ENCODE measurements around the gene FAT2.

Gene FAT2

DNA sequence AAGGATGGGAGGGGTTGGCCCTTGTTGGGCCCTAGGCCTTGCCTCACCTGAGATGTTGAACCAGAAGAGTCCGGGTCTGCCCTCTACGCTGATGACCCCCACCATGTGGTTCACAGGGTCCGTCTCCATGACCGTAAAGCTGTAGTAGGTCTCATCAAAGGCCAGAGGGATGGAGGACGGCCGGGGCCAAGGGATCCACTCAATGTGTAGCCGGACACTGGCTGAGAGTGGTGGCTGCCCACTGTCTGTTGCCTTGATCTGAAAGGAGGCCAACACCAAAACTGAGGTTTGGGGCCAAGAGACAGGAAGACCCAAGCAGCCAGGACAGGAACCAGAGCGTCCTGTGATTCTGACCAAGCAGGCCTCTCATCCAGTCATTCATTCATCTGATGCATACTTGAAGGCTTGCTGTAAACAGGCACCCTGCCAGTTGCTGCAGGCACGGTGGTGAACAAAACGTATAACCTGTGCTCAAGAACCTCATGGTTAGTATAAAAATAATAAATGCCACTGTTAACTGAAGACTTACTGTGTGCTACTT is 37.9 kb downstream of the FAT2 start:
- no peak for DNase-seq

DNA sequence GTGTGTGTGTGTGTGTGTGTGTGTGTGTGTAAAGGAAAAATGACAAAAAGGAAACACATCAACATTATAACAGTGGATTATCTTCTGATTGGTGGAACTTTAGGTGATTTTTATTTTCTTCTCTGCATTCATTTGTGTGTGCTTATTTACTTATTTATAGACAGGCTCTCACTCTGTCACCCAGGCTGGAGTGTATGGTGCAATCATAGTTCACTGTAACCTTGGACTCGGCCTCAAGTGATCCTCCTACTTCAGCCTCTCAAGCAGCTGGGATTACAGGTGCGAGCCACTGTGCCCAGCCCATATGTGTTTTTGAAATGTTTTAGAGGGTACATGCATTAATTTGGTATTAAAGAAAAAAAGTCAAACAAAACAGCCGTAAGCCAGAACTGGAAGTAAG is 39.1 kb downstream of the FAT2 start:
- DNase-seq: no peak

DNA sequence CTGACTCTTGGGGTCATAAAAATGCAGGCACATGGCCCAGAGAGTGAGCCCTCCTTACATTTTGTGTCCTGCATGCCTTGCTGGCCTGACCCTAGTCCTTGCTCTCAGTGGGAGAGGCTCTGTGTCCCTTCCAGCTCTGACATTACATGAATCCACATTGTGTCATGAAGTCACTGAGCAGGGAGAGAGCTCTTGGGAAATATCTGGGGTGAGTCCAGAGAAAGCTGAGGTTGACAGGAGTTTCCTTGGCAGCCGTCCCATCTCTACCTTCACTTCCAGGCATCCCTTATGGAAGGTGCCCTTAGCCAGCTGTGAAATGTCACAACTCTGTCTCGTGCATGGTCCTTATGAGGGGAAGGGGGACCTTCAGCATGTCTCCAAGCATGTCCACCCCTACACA is 41.0 kb downstream of the FAT2 start:
- DNase-seq: no peak

DNA sequence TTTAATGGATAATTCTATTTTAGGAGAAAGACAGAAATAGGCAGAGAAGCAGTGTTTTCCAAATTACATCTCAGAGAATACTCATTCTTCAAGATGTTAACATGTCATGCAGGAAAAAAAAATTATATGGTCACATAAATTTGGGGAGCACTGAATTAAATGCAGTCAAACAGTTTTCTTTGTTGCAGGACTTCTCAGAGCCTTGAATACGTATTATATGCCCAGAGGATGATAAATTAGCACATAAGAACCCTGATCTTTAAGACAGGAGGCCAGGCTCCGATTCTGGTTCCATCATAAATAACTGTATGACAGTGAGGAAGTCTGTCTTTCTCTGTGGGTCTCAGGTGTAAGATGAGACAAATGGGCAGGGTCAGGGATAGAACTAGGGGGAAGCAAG is 41.4 kb downstream of the FAT2 start:
- DNase-seq: no peak

DNA sequence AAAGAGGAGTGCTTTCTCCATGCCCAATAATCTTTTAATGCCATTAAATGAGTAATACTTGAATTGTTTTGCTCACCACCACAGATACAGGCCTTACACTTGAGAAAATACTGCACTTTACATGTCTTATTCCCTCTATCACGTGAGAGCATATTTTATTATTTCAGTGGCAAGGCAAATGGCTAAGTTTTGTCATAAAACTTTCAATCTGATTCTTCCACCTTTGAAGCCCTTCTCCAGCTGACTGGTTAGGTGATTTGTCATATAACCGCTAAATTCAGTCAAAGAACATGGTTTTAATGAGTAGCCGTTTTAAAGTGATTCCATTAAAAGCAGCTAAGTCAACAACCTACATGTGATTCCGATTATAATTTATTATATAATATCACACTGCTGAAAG is 43.8 kb downstream of the FAT2 start:
- DNase-seq: no peak

DNA sequence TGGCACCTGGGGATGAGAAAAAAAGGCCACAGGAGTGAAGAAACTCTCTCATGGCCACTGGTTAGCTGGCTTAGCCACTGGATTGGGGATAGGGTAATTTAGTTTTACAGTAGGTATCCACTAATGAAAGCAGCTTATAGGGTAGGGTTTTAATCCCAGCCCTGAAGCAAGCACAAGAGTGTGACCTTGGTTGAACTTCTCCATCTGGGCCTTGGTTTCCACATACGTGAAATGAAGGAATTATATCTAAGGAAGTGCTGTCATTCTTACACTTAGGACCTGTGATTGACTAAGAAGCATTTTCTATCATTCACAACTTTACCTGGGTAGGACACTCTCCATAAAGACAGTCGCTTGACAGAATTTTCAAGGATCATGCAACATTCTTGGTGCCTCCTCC is 49.6 kb downstream of the FAT2 start:
- DNase-seq: no peak
